Measurements from ENCODE around the gene CACNA1I.

DNA sequence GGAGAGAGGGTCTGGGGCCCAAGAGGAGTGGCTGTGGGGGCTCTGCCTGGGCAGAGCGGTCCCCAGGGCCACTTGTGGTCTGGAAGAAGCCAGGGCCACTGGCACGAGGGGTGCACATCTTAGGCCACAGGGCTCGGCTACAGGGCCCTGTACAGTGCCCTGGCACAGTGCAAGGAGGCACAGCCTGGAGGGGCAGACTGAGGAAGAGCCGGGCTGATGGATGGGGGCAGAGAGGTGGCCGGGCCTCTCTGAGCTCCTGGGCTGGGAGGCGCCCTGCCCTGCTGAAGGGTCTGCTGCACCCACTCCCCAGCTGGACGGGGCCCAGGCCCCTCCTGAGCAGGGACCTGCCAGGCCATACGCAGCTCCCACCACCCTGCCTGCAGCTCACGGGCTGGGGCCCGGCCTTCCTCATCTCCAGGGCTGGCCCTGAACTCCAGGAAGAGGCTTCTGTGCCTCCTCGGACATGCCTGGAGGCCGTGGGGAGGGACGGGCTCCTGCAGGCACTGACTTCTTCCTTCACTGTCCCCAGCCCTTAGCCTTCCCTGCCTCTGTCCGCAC is 123.5 kb downstream of the CACNA1I start:
- TF ChIP-seq CTCF (IDR thresholded peaks at IDR 0.05) = no peak
- TF ChIP-seq POLR2A (IDR thresholded peaks at IDR 0.05) = no peak
